Left renal pelvis (tissue), 4 donors: ENCODE measurements around the gene NFE2L2. TPM values are rescaled to one million over a fixed set of nuclear protein-coding genes. Genes with fewer than 3 reads are reported as not detected.
"Not testable (repeated sequence)": the region's sequence is repeated elsewhere in the genome, so short reads cannot be mapped to it uniquely, and the experiment has no call there.

Experiments
- DNase-seq, 4 donors: peaks; one replicate each; pipeline ENCODE4 v3.0.0-alpha.2; 2013; ENCODE audit warnings: low read depth in 4 of 4, low spot score in 3 of 4
- polyA plus RNA-seq, 4 donors: library from polyadenylated mRNA; unstranded; fragments of 120-200 nt; gene quantifications; one replicate each; pipeline ENCODE4 v1.2.1, GENCODE V29; 2013; ENCODE audit not compliant: insufficient read length in 4 of 4

Gene NFE2L2
- polyA plus RNA-seq, 4 donors, result 124 to 191 (median 163) TPM

- no peak for DNase-seq
These were observed 6.5 kb downstream of the NFE2L2 start for GRCh38 chr2:177258059-177258458.

- no peak for DNase-seq
These were observed 7.1 kb downstream of the NFE2L2 start for GRCh38 chr2:177257471-177257870.

GRCh38 chr2:177256695-177257094 is 7.8 kb downstream of the NFE2L2 start:
- DNase-seq, result no peak

GRCh38 chr2:177256026-177256425 is 8.5 kb downstream of the NFE2L2 start:
- no peak for DNase-seq

- no peak for DNase-seq
These were observed 9.3 kb downstream of the NFE2L2 start for GRCh38 chr2:177255227-177255601.

GRCh38 chr2:177254433-177255226 is 9.9 kb downstream of the NFE2L2 start:
- DNase-seq, result no peak

GRCh38 chr2:177253704-177254103 is 10.8 kb downstream of the NFE2L2 start:
- no peak for DNase-seq

GRCh38 chr2:177252808-177253531 is 11.6 kb downstream of the NFE2L2 start:
- DNase-seq, result no peak

- DNase-seq, result no peak
These were observed 13.4 kb downstream of the NFE2L2 start for GRCh38 chr2:177251165-177251542.

- no peak for DNase-seq
These were observed 14.1 kb downstream of the NFE2L2 start for GRCh38 chr2:177250461-177250860.

- no peak for DNase-seq
These were observed 15.5 kb downstream of the NFE2L2 start for GRCh38 chr2:177249038-177249437.

- DNase-seq, result no peak
These were observed 16.7 kb downstream of the NFE2L2 start for GRCh38 chr2:177247693-177248262.

GRCh38 chr2:177246523-177247030 is 17.9 kb downstream of the NFE2L2 start:
- not testable (repeated sequence) for DNase-seq

- DNase-seq, result no peak
These were observed 18.5 kb downstream of the NFE2L2 start for GRCh38 chr2:177246000-177246399.

- DNase-seq, result no peak
These were observed 19.5 kb downstream of the NFE2L2 start for GRCh38 chr2:177245010-177245422.

GRCh38 chr2:177244244-177244771 is 20.2 kb downstream of the NFE2L2 start:
- DNase-seq, result no peak

- no peak for DNase-seq
These were observed 21.1 kb downstream of the NFE2L2 start for GRCh38 chr2:177243476-177243875.

- DNase-seq, result no peak
These were observed 21.5 kb downstream of the NFE2L2 start for GRCh38 chr2:177243073-177243472.

GRCh38 chr2:177242121-177242987 is 22.2 kb downstream of the NFE2L2 start:
- no peak for DNase-seq

- no peak for DNase-seq
These were observed 22.8 kb downstream of the NFE2L2 start for GRCh38 chr2:177241711-177242120.
